NT2/D1 (cell line): ENCODE measurements around the gene DLL1.
A peak's percentile ranks its signal among the peaks of the same experiment; 100 is the strongest.
"Not testable (repeated sequence)": the region's sequence is repeated elsewhere in the genome, so short reads cannot be mapped to it uniquely, and the experiment has no call there.

Experiments used
- DNase-seq: peaks from one replicate; pipeline ENCODE4 v3.0.0-alpha.2; 2011; ENCODE audit warnings: low read depth, low spot score
- H3K27me3 ChIP-seq: 2 replicates; pipeline ENCODE4 v1.6.0; 2011; ENCODE audit warnings: mild to moderate bottlenecking; ENCODE audit not compliant: insufficient read length, insufficient read depth
- H3K36me3 ChIP-seq: 2 replicates; pipeline ENCODE4 v1.6.1; 2011; ENCODE audit warnings: mild to moderate bottlenecking, low read length, mixed read lengths; ENCODE audit not compliant: insufficient read depth, insufficient read length
- H3K4me1 ChIP-seq: 2 replicates; pipeline ENCODE4 v1.5.1; 2011; ENCODE audit not compliant: insufficient read depth, insufficient read length
- H3K4me3 ChIP-seq: 2 replicates; pipeline ENCODE4 v1.5.1; 2011; ENCODE audit warnings: low read depth; ENCODE audit not compliant: insufficient read length
- H3K9ac ChIP-seq: 2 replicates; pipeline ENCODE4 v1.6.0; 2011; ENCODE audit warnings: low read depth; ENCODE audit not compliant: insufficient read length
- H3K9me3 ChIP-seq: 2 replicates; pipeline ENCODE4 v1.5.1; 2011; ENCODE audit warnings: mild to moderate bottlenecking, low read length; ENCODE audit not compliant: insufficient read depth
- SUZ12 ChIP-seq: IDR thresholded peaks from 2 replicates; pipeline ENCODE4 v1.6.1; 2011; ENCODE audit not compliant: insufficient read length, insufficient read depth; ENCODE audit errors: extremely low read depth
- YY1 ChIP-seq: IDR thresholded peaks from 2 replicates; pipeline ENCODE4 v1.6.1; 2011; ENCODE audit not compliant: insufficient read length, insufficient read depth
- ZNF274 ChIP-seq: IDR thresholded peaks from 2 replicates; pipeline ENCODE4 v1.6.1; 2011; ENCODE audit warnings: mild to moderate bottlenecking, low read depth, low read length

Gene DLL1, protein sequence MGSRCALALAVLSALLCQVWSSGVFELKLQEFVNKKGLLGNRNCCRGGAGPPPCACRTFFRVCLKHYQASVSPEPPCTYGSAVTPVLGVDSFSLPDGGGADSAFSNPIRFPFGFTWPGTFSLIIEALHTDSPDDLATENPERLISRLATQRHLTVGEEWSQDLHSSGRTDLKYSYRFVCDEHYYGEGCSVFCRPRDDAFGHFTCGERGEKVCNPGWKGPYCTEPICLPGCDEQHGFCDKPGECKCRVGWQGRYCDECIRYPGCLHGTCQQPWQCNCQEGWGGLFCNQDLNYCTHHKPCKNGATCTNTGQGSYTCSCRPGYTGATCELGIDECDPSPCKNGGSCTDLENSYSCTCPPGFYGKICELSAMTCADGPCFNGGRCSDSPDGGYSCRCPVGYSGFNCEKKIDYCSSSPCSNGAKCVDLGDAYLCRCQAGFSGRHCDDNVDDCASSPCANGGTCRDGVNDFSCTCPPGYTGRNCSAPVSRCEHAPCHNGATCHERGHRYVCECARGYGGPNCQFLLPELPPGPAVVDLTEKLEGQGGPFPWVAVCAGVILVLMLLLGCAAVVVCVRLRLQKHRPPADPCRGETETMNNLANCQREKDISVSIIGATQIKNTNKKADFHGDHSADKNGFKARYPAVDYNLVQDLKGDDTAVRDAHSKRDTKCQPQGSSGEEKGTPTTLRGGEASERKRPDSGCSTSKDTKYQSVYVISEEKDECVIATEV

DNA sequence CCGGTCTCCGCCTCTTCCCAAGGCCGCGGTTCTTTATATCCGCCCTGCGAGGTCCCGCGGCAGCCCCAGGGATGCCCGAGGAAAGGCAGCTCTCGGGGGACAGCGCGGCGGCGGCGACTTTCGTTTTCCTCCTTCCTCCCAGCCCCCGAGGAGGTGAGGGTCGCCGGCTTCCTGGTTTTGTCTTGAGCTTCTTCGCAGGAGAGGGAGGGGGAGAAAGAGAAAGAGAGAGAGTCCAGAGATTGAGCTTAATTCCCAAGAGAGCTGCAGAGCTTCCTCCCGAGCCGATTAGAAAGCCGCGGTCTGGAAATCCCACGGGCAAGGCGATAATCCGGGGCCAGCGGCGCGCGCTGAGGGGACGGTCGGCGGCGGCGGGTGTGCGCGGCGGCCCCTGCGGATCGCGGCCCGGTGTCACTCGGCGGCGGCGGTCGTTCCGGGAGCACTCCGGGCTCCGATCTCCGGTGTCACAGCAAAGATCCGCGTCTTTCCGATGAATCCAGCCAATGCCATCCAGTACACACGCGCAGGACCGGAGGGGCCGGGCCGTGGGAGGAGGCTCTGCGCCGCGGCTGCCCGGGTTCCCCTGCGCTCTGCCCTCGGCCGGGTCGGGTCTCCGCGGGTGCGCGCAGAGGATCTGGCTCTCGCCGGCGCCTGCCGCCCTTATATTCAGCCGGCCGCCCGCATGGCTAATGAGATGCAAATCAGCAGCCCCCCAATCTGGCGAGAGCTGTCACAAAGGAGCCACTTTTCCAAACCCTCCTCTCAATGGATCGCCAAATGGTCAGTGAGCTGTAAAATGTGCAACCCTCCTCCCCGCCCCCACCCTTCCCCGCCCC is at the start of gene DLL1:
DLL1 (minus strand) TSS at position 783 of the 833 bp plus-strand sequence. CDS start 939 bp downstream, outside the sequence.
- TF ChIP-seq YY1: no peak
- no peak for TF ChIP-seq ZNF274
- no peak for TF ChIP-seq SUZ12
- Histone ChIP-seq H3K4me1 (peaks cover 7% of the 10 kb centered on the region), H3K9ac (peak within 1 kb of the TSS; percentile 61), H3K36me3 (no peaks in the 10 kb centered on the region), H3K9me3 (no peaks in the 10 kb centered on the region), H3K27me3 (peaks cover 88% of the 10 kb centered on the region), H3K4me3 (peak within 1 kb of the TSS; percentile 43)
- no peak for DNase-seq

DNA sequence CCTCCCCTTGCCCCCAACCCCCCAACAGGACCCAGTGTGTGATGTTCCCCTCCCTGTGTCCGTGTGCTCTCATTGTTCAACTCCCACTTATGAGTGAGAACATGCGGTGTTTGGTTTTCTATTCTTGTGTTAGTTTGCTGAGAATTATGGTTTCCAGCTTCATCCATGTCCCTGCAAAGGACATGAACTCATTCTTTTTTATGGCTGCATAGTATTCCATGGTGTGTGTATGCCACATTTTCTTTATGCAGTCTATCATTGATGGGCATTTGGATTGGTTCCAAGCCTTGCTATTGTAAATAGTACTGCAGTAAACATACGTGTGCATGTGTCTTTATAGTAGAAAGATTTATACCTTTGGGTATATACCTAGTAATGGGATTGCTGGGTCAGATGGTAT is 44.3 kb upstream of the DLL1 start:
- peaks cover 25% of the 10 kb centered on the region for H3K36me3 ChIP-seq
- not testable (repeated sequence) for H3K4me3 ChIP-seq, H3K9ac ChIP-seq, H3K4me1 ChIP-seq, DNase-seq, H3K9me3 ChIP-seq, H3K27me3 ChIP-seq

DNA sequence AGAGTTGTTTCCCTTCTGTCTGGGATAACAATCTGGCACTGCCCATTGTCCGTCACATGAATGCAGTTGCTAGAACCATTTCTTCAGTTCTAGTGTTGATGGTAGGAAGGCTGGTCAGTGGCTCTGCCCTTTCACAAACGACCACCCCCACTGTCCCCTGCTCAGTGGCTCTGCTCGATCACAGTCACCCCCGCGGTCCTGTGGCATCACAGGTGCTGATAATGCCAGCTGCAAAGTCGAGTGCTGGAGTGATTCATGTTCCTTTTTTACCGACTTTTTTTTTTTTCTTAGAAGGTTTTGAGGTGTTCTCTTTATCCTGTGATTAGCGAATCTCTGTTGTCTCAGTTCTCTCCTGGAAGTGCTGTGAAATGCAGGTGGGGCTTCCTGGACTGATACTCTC is 38.4 kb upstream of the DLL1 start:
- no peak overlapping the region for H3K4me3 ChIP-seq
- no peaks in the 10 kb centered on the region for H3K27me3 ChIP-seq
- H3K9ac ChIP-seq: no peak overlapping the region
- H3K36me3 ChIP-seq: peaks cover 50% of the 10 kb centered on the region
- TF ChIP-seq YY1 (no peak), ZNF274 (no peak), SUZ12 (no peak)
- no peaks in the 10 kb centered on the region for H3K4me1 ChIP-seq
- no peak for DNase-seq
- H3K9me3 ChIP-seq: no peaks in the 10 kb centered on the region

DNA sequence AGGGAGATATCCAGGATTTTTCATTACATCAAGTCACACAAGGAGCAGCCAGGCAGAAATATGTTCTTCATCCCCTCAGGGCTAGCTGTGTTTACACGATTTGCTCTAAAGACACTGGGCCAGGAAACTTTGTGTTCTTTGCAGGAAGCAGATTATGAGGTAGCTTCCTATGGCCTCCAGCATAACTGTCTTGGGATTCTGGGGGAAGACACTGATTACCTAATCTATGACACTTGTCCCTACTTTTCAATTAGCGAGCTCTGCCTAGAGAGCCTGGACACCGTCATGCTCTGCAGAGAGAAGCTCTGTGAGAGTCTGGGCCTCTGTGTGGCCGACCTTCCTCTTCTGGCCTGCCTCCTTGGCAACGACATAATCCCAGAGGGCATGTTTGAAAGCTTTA is 26.8 kb upstream of the DLL1 start:
- no peak for DNase-seq
- no peaks in the 10 kb centered on the region for H3K27me3 ChIP-seq
- H3K36me3 ChIP-seq: peaks cover 40% of the 10 kb centered on the region
- H3K9me3 ChIP-seq: no peaks in the 10 kb centered on the region
- H3K4me3 ChIP-seq: no peak overlapping the region
- TF ChIP-seq ZNF274: no peak
- TF ChIP-seq YY1: no peak
- no peak for TF ChIP-seq SUZ12
- H3K9ac ChIP-seq: no peak overlapping the region
- no peaks in the 10 kb centered on the region for H3K4me1 ChIP-seq

DNA sequence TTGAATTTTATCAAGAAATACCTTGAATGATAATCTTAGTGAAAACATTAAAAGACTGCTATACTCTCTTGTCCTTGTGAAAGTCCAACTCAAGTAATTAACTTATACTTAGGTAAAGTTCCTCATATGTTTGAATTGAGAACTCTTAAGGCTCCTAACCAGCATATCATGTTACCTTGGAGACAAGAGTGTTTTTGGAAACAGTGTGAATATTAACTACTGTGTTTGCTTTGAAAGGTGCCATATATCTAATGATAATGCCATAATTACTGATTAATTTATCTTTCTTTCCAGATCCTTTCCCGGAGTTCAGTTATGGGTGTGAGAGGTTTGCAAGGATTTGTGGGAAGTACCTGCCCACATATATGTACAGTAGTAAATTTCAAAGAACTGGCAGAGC is 26.2 kb upstream of the DLL1 start:
- no peak for TF ChIP-seq YY1
- TF ChIP-seq SUZ12: no peak
- TF ChIP-seq ZNF274: no peak
- Histone ChIP-seq H3K9ac (no peak overlapping the region), H3K4me1 (no peaks in the 10 kb centered on the region), H3K27me3 (no peaks in the 10 kb centered on the region), H3K9me3 (no peaks in the 10 kb centered on the region), H3K36me3 (peaks cover 34% of the 10 kb centered on the region), H3K4me3 (no peak overlapping the region)
- no peak for DNase-seq

DNA sequence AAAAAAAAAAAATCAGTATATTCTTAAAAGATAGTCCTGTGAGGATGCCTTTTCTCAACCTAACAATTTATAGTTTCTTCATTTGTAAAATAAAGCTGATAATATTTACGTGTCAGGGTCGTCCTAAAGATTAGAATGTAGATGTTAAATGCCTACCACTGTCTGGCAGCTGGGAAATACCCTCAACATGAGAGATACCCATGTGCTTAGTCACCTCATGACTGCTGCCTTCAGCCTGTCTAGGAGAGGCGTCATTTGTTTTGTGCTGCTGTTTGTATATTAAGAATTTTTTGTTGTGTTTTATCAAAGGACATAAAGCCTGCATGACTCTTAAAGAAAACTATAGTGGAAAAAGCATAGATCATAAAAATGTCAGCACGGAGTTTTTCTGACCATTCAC is 25.2 kb upstream of the DLL1 start:
- no peak overlapping the region for H3K9ac ChIP-seq
- no peaks in the 10 kb centered on the region for H3K4me1 ChIP-seq
- no peaks in the 10 kb centered on the region for H3K9me3 ChIP-seq
- H3K27me3 ChIP-seq: no peaks in the 10 kb centered on the region
- H3K36me3 ChIP-seq: peaks cover 34% of the 10 kb centered on the region
- TF ChIP-seq YY1: no peak
- no peak for TF ChIP-seq SUZ12
- no peak for TF ChIP-seq ZNF274
- DNase-seq: no peak
- no peak overlapping the region for H3K4me3 ChIP-seq

DNA sequence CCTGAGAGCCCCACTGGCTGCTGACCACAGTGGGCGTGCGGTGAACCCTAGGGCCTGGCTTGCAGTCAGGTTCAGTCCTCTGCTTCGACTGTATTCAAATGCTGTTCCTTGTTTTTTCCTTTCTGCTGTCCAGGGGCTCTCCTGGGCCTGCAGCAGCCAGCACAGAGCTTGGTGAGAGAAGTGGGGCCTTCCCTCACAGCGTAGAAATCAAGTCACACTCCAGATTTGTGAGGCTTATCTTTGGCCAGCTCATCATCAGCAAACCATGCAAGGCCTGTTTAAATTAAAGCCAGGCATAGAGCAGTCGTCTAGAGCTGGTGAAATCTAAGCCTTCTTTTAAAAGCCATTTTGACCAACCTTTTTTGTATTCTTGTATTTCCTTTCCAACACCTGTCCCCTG is 24.1 kb upstream of the DLL1 start:
- Histone ChIP-seq H3K27me3 (no peaks in the 10 kb centered on the region), H3K36me3 (peaks cover 28% of the 10 kb centered on the region), H3K4me1 (no peaks in the 10 kb centered on the region), H3K9me3 (no peaks in the 10 kb centered on the region), H3K4me3 (no peak overlapping the region), H3K9ac (no peak overlapping the region)
- DNase-seq: no peak
- TF ChIP-seq ZNF274 (no peak), YY1 (no peak), SUZ12 (no peak)
